ENCODE data around the gene SVIL.

The SVIL gene, protein sequence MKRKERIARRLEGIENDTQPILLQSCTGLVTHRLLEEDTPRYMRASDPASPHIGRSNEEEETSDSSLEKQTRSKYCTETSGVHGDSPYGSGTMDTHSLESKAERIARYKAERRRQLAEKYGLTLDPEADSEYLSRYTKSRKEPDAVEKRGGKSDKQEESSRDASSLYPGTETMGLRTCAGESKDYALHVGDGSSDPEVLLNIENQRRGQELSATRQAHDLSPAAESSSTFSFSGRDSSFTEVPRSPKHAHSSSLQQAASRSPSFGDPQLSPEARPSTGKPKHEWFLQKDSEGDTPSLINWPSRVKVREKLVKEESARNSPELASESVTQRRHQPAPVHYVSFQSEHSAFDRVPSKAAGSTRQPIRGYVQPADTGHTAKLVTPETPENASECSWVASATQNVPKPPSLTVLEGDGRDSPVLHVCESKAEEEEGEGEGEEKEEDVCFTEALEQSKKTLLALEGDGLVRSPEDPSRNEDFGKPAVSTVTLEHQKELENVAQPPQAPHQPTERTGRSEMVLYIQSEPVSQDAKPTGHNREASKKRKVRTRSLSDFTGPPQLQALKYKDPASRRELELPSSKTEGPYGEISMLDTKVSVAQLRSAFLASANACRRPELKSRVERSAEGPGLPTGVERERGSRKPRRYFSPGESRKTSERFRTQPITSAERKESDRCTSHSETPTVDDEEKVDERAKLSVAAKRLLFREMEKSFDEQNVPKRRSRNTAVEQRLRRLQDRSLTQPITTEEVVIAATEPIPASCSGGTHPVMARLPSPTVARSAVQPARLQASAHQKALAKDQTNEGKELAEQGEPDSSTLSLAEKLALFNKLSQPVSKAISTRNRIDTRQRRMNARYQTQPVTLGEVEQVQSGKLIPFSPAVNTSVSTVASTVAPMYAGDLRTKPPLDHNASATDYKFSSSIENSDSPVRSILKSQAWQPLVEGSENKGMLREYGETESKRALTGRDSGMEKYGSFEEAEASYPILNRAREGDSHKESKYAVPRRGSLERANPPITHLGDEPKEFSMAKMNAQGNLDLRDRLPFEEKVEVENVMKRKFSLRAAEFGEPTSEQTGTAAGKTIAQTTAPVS (N-terminal part only)

DNA sequence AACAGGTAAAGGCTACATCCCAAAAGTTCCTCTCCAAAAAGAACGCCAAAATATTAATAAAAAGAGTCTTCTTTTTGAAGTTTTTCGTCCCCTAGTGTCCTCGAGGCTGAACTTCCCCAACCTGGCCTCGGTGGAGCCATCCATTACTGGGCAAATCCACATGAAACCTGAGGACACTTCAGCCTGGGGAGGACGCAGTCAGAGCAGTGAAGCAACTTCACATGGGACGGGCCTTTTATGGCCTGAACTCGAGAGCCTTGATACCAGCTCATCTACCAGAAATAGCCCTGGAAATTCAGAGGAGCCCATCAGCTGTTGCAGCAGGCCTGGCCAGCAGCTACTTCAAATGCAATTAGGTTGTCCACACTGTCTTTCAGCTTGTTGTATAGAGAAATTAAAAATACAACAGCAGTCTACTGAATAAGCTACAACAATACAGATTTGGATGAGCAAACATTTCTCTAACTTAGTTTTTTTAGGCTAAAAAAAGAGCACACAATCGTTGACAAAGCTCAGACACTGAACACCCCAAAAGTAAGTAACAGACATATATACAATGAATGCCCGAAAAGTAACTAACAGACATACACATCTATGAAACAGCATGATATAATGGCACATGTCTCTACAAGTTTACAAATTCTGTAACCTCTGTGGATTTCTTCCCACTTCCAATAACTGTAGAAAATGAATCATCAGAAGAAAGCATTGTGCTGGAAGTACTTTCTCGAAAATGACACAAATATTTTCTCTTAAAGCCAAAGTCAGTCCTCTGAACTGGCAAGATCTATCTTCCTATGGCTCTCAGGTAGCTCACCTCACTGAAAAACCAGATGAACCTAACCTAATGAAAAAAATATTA lies at the start of gene SVIL:
SVIL (minus strand) TSS at position 208 of the 862 bp plus-strand sequence. CDS start 79,913 bp downstream, outside the sequence.
- DNase-seq = no peak
- peaks cover 1 to 3% of the 10 kb centered on the region in 2 donors for H3K9me3 Mint-ChIP-seq
- H3K4me1 Mint-ChIP-seq = peaks cover 13 to 41% of the 10 kb centered on the region in 2 donors
- no peak within 1 kb of the TSS for H3K27ac Mint-ChIP-seq
- H3K27me3 Mint-ChIP-seq = peaks cover 0 to 7% of the 10 kb centered on the region in 2 donors
- no peak within 1 kb of the TSS for H3K4me3 Mint-ChIP-seq
- H3K36me3 Mint-ChIP-seq = no peaks in the 10 kb centered on the region
- ATAC-seq (replicated peaks) = no peak

DNA sequence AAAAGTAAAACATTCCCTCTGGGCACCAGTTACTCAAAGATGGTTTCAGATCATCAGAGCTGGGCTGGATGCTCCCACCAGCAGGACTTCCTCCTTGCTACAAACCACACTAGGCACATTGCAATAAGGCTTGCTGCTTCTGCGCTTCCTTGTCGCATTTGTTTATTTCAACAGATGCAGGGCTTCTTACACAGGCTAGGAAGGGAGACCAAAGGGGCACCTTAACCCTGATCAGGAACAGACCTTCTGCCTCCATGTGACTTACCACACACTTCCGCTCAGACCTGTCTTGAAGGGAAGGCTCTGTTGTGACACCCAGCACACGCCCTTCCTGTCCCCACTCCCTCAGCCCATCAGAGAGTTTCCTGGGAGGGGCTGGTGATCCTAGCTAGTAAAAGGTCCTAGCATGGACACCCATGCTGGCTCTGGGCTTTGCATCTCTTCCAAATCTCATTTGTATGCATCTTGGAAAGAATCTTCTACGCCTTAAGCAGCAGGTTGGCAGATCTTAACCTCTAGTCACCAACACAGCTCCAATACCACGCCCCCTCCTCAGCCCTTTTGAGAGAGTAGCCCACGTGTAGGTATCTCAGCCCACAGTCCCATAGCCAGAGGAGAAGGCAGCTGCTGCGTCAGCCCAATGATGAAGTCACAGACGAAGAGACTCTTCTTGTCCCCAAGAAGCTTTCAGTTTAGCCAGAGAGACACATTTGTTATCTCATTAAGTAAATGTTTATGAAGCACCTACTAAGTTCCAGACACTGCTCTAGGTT lies 47.1 kb upstream of the SVIL start:
- peak; percentile 90 to 91 for ATAC-seq (replicated peaks)
- Mint-ChIP-seq H3K9me3 (peaks cover 1 to 11% of the 10 kb centered on the region in 2 donors), H3K4me3 (no peak overlapping the region), H3K27ac (peak overlapping the region; percentile 56), H3K36me3 (no peaks in the 10 kb centered on the region), H3K4me1 (peaks cover 15 to 22% of the 10 kb centered on the region in 2 donors), H3K27me3 (no peaks in the 10 kb centered on the region)
- no peak for DNase-seq

DNA sequence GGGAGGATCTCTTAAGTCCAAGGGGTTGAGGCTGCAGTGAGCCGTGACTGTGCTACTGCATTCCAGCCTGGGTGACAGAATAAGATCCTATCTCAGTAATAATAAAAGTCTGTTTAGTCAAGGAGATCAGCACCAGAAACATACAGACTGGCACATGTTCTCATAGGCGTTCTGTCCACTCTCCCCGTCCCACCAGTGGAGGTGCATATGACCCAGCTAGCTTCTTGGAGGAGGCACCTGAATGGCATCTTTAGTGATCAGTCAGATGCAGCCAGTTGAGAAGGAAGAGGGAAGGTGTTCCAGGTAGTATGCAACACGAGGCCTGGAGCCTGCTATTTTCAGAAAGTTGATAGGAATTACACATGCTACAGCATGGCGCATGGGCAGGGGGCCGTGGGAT lies 45.3 kb upstream of the SVIL start:
- no peak overlapping the region for H3K27ac Mint-ChIP-seq
- peaks cover 3 to 5% of the 10 kb centered on the region in 2 donors for H3K36me3 Mint-ChIP-seq

DNA sequence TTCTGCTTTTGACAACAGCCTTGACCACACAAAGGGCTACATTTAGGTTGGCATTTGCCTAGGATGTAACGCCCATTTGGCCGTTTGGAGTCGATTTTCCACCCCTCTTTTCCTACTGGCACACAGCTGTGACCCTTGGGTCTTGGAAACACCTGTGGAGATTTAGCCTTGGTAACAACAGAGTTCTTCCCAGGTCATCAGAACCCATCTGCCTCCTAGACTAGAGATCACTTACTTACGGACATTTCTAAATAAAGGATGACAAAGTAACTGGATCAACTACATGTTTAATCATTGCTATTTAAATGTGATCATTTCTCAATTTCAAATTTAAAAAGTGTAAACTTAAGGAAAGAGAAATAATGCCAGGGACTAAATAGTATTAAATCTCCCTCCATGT lies 42.0 kb upstream of the SVIL start:
- peaks cover 10 to 16% of the 10 kb centered on the region in 2 donors for H3K4me1 Mint-ChIP-seq

More for the DNA sequence above, 45.3 kb upstream of the SVIL start:
- no peak for ATAC-seq (replicated peaks)
- Mint-ChIP-seq H3K9me3 (peaks cover 10 to 19% of the 10 kb centered on the region in 2 donors), H3K4me3 (no peak overlapping the region), H3K27me3 (no peaks in the 10 kb centered on the region), H3K4me1 (peaks cover 15 to 22% of the 10 kb centered on the region in 2 donors)
- DNase-seq = no peak

DNA sequence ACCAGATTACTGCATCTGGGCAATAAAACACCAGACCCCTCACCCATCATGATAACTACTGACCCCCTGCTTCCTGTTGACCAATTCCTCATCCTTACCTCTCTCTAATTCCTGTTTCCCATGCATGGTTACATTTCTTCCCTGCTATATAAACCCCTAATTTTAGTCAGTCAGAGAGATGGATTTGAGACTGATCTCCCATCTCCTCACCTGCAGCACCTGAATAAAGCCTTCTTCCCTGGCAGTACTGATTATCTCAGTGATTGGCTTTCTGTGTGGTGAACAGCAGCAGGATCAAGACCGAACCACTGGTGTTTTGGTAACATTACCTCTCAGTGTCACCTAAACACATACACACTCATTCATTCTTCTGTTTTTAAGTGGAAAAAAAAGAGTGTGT lies 41.2 kb upstream of the SVIL start:
- Mint-ChIP-seq H3K4me1 (peaks cover 4 to 9% of the 10 kb centered on the region in 2 donors), H3K9me3 (peaks cover 17 to 19% of the 10 kb centered on the region in 2 donors), H3K4me3 (no peak overlapping the region), H3K27me3 (no peaks in the 10 kb centered on the region), H3K36me3 (peaks cover 3 to 5% of the 10 kb centered on the region in 2 donors), H3K27ac (no peak overlapping the region)
- ATAC-seq (replicated peaks) = no peak
- no peak for DNase-seq

More for the DNA sequence above, 42.0 kb upstream of the SVIL start:
- DNase-seq (no peak), ATAC-seq (replicated peaks) (no peak)
- Mint-ChIP-seq H3K9me3 (peaks cover 17 to 20% of the 10 kb centered on the region in 2 donors), H3K27me3 (no peaks in the 10 kb centered on the region), H3K4me3 (no peak overlapping the region), H3K27ac (no peak overlapping the region), H3K36me3 (peaks cover 3 to 5% of the 10 kb centered on the region in 2 donors)

DNA sequence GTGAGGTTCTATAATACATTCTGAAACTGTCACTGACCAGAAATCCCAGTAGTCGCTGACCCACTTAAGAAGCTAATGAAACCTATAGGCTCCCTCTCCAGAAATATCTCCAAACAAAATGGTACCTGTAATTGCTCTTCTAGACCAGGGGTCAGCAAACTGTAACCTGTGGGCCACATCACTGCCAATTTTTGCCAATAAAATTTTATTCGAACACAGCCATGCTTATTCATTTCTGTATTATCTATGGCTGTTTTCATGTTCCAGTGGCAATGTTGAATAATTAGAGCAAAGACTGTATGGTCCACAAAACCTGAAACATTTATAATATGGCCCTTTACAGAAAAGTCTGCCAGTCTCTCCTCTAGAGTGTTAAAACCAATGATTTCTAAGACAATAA lies 37.2 kb upstream of the SVIL start:
- H3K4me3 Mint-ChIP-seq = no peak overlapping the region
- peaks cover 3 to 5% of the 10 kb centered on the region in 2 donors for H3K36me3 Mint-ChIP-seq
- DNase-seq (no peak), ATAC-seq (replicated peaks) (no peak)
- no peaks in the 10 kb centered on the region for H3K27me3 Mint-ChIP-seq
- H3K4me1 Mint-ChIP-seq = no peaks in the 10 kb centered on the region
- peaks cover 16 to 17% of the 10 kb centered on the region in 2 donors for H3K9me3 Mint-ChIP-seq
- H3K27ac Mint-ChIP-seq = no peak overlapping the region

DNA sequence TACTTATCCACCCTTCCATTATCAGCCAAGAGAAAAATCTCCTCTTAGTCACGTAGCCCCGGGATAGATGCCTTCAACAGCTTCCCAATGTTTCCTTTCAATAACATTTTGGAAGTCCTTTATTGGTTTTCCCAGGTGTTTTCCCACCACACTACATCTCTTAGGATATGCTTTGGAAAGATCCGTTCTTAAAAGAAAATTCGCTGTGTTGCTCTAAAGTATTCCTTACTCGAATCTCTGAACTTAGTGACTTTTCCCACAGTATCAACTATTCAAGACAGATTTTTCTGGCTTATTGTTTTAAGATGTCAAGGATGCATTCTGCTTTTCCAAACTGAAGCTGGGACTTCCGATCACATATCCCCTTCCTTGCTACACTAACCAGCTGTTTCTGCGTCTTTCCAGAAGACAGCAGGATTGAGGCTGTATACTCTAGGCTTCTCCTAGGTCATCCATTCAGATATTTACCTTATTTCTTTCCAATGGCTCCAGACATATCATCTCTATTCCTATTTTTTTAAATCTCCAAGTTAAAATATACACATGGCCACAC lies 36.5 kb upstream of the SVIL start:
- ATAC-seq (replicated peaks) (no peak), DNase-seq (no peak)
- no peak overlapping the region for H3K4me3 Mint-ChIP-seq
- no peaks in the 10 kb centered on the region for H3K27me3 Mint-ChIP-seq
- no peaks in the 10 kb centered on the region for H3K4me1 Mint-ChIP-seq
- H3K36me3 Mint-ChIP-seq = peaks cover 3 to 5% of the 10 kb centered on the region in 2 donors
- H3K27ac Mint-ChIP-seq = no peak overlapping the region
- peaks cover 16 to 17% of the 10 kb centered on the region in 2 donors for H3K9me3 Mint-ChIP-seq

DNA sequence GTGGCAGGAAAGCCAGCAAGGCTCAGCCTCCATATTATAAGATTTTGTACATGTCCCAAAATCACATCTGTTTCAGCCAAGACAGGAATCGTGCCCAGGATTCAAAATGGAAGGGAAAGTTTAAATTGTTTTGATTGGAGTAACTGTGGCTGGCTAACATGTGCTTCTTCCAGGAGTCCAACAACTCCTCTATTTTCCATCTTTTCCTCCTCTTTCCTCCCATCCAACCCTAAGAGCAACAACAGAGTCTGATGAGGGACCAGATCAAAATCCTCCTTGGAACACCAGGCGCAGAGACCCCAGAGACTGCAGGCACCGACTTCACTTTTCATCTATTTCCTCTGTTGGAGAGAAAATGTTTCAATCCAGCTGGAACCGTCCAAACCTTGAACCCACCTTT lies 36.0 kb upstream of the SVIL start:
- DNase-seq (no peak), ATAC-seq (replicated peaks) (no peak)
- Mint-ChIP-seq H3K36me3 (no peaks in the 10 kb centered on the region), H3K4me3 (no peak overlapping the region), H3K27me3 (no peaks in the 10 kb centered on the region), H3K9me3 (peaks cover 12 to 13% of the 10 kb centered on the region in 2 donors), H3K4me1 (no peaks in the 10 kb centered on the region), H3K27ac (no peak overlapping the region)

DNA sequence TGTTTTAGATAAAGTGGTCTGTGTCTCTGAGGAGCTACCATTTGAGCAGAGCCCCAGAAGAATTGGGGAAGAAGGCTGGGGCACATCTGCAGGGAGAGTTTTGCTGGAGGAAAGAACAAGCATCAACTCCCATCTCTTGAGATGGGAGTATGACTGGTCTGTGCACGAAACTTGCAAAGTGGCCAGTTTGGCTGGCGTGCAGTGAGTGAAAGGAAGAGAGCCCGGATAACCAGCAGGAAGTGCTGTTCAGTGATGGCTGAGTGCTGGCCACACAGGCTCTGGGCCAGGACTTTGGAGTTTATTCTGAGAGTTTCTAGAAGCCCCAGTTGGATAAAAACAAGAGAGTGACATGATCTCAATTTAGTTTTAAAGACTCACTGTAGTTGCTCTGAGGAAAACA lies 34.4 kb upstream of the SVIL start:
- Mint-ChIP-seq H3K9me3 (peaks cover 4 to 6% of the 10 kb centered on the region in 2 donors), H3K27me3 (no peaks in the 10 kb centered on the region), H3K4me1 (no peaks in the 10 kb centered on the region), H3K4me3 (no peak overlapping the region), H3K36me3 (no peaks in the 10 kb centered on the region), H3K27ac (no peak overlapping the region)
- ATAC-seq (replicated peaks) = no peak
- DNase-seq = no peak

DNA sequence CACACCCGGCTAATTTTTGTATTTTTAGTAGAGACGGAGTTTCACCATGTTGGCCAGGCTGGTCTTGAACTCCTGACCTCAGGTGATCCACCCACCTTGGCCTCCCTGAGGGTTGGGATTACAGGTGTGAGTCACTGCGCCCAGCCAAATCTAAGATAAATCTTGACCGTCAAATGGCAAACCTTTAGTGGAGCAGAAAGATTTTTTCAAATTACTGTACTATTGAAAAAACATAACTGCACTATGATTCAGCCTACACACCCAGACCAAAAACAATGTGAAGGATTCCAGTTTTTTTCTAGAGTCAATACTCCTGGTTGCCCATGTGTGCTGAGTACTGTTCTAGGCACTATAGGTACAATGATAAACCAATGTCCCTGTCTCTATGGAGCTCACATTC lies 33.9 kb upstream of the SVIL start:
- no peaks in the 10 kb centered on the region for H3K27me3 Mint-ChIP-seq
- DNase-seq = no peak
- no peak for ATAC-seq (replicated peaks)
- no peak overlapping the region for H3K27ac Mint-ChIP-seq
- no peak overlapping the region for H3K4me3 Mint-ChIP-seq
- no peaks in the 10 kb centered on the region for H3K4me1 Mint-ChIP-seq
- no peaks in the 10 kb centered on the region for H3K36me3 Mint-ChIP-seq
- H3K9me3 Mint-ChIP-seq = peaks cover 4 to 5% of the 10 kb centered on the region in 2 donors

DNA sequence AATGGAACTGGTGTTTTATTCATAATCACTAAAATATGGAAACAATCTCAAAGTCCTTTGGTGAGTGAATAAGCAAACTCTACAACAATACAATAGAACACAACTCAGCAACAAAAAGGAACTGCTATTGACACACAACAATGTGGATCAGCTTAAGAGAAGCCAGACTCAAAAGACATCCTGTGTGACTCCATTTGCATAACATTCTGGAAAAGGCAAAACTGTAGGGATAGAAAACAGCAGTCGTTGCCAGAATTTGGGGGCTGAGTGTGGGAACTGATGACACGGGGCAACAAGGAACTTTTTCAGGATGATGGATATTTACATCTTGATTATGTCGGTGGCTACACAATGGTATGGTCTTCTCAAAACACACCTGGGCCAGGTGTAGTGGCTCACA lies 32.4 kb upstream of the SVIL start:
- DNase-seq = no peak
- Mint-ChIP-seq H3K4me3 (no peak overlapping the region), H3K4me1 (no peaks in the 10 kb centered on the region), H3K27ac (no peak overlapping the region), H3K36me3 (no peaks in the 10 kb centered on the region), H3K27me3 (no peaks in the 10 kb centered on the region), H3K9me3 (no peaks in the 10 kb centered on the region)
- ATAC-seq (replicated peaks) = no peak

DNA sequence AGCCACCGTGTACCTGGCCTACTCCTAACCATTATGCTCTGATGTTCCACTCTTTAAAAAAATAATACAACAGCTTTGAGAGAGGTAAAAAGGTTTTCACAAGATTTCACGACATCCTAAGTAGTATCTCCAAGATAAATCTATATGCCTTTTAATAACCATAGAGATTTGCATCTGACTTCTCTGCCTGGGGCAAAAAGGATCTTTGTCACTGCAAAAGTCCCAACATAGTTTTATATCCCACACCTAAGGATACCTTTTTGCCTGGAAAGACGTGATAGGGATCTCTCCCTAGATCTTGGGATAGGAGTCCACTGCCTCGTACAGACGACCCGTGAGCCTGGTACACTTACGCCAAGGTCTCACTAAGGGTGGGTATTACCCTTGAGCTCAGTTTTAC lies 31.4 kb upstream of the SVIL start:
- Mint-ChIP-seq H3K9me3 (no peaks in the 10 kb centered on the region), H3K36me3 (no peaks in the 10 kb centered on the region), H3K27ac (no peak overlapping the region), H3K4me1 (no peaks in the 10 kb centered on the region), H3K4me3 (no peak overlapping the region), H3K27me3 (no peaks in the 10 kb centered on the region)
- DNase-seq (no peak), ATAC-seq (replicated peaks) (no peak)

DNA sequence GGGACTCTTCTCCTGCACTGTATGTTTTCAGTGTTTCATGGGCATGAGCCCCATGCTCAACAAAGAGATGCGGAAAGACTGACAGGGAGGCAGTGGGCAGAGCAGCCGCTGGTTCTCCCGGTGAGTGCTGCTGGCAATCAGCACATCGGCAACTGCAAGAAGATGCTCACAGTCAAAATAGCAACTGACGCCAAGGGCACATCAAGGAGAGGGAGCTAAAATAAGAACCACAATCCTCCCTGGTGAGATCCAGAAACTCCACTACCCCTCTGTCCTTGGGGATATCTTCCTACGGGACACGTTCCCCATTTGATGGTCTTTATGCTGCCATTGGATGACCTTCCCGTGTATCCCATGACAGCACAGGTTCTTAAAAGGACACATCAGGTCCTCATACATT lies 28.9 kb upstream of the SVIL start:
- Mint-ChIP-seq H3K27me3 (no peaks in the 10 kb centered on the region), H3K36me3 (no peaks in the 10 kb centered on the region), H3K4me1 (peaks cover 3 to 8% of the 10 kb centered on the region in 2 donors), H3K4me3 (no peak overlapping the region), H3K9me3 (no peaks in the 10 kb centered on the region), H3K27ac (no peak overlapping the region)
- DNase-seq (no peak), ATAC-seq (replicated peaks) (no peak)

All from stimulated activated naive B cell treated with anti-CD40 and anti-IgM and Interleukin-4, amounts not matched to agents 10 μg/mL and 1 μg/mL and 100 μg/mL, for 72 hours (primary cell).